ENCODE results near the gene MAGEA9.

The MAGEA9 gene

GRCh38 chrX:149807747-149808458 is 26.2 kb downstream of the MAGEA9 start:
- FAIRE-seq = no peak

DNA sequence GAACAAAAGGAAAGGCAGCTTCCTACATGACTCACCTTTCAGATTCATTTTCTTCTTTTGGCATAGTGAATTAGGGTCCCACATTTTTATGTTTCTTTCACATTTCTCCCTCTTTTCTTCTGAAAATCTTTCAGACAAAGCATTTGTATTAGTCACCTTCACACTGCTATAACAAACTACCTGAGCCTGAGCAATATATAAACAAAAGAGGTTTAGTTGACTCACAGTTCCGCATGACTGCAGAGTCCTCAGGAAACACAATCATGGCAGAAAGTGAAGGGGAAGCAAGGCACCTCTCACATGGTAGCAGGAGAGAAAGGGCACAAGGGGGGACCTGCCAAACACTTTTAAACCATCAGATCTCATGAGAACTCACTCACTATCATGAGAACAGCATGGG is 36.9 kb downstream of the MAGEA9 start:
- no peak for FAIRE-seq

GRCh38 chrX:149819371-149819770 is 37.6 kb downstream of the MAGEA9 start:
- FAIRE-seq = no peak

- no peak for FAIRE-seq
Measured at GRCh38 chrX:149825424-149825823, 43.7 kb downstream of the MAGEA9 start.

DNA sequence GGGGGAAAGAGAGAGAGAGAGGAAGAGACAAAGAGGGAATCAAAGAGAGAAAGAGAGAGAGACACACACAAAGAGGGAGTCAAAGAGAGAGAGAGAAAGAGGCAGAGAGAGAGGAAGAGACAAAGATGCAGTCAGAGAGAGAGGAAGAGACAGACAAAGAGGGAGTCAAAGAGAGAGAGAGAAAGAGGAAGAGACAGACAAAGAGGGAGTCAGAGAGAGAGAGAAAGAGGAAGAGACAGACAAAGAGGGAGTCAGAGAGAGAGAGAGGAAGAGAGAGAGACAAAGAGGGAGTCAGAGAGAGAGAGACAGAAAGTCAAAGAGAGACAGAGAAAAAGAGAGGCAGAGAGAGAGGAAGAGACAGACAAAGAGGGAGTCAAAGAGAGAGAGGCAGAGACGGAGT is 45.5 kb downstream of the MAGEA9 start:
- no peak for FAIRE-seq

- no peak for FAIRE-seq
Measured at GRCh38 chrX:149829751-149830191, 48.0 kb downstream of the MAGEA9 start.

DNA sequence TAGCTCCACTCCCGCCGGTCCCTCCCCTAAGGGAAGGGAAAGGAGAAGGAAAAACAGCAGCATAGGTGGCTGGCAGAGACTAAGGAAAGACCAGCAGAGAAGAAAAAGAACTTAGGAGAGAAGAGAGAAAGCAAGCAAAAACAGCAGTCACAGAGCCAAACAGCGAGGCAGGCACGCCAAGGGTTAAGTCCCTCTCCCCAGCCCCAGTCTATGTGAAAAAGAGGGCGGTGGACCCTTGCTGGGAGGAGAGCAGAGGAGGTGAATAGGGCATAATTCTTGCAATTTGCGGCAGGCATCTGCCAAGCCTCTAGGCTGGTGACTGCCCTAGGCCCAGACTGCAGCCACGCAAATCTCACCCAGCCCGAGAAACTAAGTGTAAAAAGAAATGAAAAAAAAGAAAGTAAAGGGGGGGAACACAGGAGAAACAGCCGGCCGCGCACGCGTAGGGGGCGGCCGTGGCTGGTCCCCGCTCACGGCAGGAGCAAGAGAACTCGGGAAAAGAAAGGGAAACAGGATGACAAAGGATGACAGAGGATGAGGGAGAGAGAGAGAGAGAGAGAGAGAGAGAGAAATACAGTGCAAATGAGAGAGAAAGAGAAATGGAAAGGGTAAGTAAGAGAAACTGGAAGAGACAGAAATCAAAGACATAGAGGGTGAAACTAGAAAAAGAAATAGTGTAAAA is 48.6 kb downstream of the MAGEA9 start:
- no peak for FAIRE-seq

GRCh38 chrX:149831473-149831872 is 49.7 kb downstream of the MAGEA9 start:
- no peak for FAIRE-seq

DNA sequence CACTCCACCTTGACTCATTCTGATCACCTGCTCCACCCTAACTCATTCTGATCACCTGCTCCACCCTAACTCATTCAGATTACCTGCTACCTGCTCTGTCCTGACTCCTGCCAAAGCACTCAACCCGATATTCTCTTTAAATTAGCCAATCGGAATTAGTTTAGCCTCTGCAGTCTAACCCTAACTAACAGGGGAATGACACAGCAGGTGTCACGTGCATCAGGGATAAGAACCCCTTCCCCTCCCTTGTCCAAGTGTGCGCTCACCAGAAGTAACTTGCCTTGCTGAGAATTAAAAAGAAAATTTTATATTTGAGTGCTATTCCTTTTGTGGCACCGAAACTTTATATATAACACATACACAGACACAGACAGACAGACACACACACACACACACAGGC is 55.0 kb downstream of the MAGEA9 start:
- peak; percentile 70 for FAIRE-seq

GRCh38 chrX:149837167-149837566 is 55.4 kb downstream of the MAGEA9 start:
- FAIRE-seq = peak; percentile 51
